Right lobe of liver (tissue), 6 donors: ENCODE data around the gene ACP1. TPM values are rescaled to one million over a fixed set of nuclear protein-coding genes. Genes with fewer than 3 reads are reported as not detected.

Source experiments
- ATAC-seq, 4 donors: fragments of 200-7000 bp; cut with Tn5 transposase; one replicate each; pipeline ENCODE4 v1.9.1; 2020; ENCODE audit warnings: mild to moderate bottlenecking in 4 of 4, moderate library complexity in 4 of 4
- DNase-seq, 3 donors: peaks; one replicate each; pipeline ENCODE4 v3.0.0-alpha.2; 2020
- H3K27ac ChIP-seq, 3 donors: fragments of 200-600 bp; one replicate each; pipeline ENCODE4 v1.8.0; 2022
- H3K27me3 ChIP-seq, 2 donors: fragments of 200-600 bp; one replicate each; pipeline ENCODE4 v1.8.0; 2022
- H3K36me3 ChIP-seq, 4 donors: fragments of 200-600 bp; sonication (generic) in 1 of 4; one replicate each; pipeline versions ENCODE4 v1.5.1 to v1.8.0; 2017 to 2022; ENCODE audit warnings: control low read depth in 1 of 4
- H3K4me1 ChIP-seq, 4 donors: fragments of 200-600 bp; sonication (generic) in 1 of 4; one replicate each; pipeline versions ENCODE4 v1.5.1 to v1.8.0; 2017 to 2022; ENCODE audit warnings: control low read depth in 1 of 4
- H3K4me3 ChIP-seq, 3 donors: fragments of 200-600 bp; one replicate each; pipeline ENCODE4 v1.8.0; 2022
- H3K9me3 ChIP-seq, 4 donors: fragments of 200-600 bp; sonication (generic) in 1 of 4; one replicate each; pipeline versions ENCODE4 v1.5.1 to v1.8.0; 2017 to 2022; ENCODE audit warnings: control low read depth in 1 of 4
- POLR2A ChIP-seq: fragments of 450-650 bp; IDR thresholded peaks from one replicate; pipeline ENCODE4 v1.6.1; 2017; ENCODE audit warnings: antibody characterized with exemption, mild to moderate bottlenecking
- WGBS: methylation state at CpG from one replicate; pipeline ENCODE4 v1.1.6; 2018; ENCODE audit warnings: low coverage, low lambda C conversion rate; ENCODE audit not compliant: insufficient coverage; ENCODE audit errors: missing lambda C conversion rate; 5-methylcytosine and 5-hydroxymethylcytosine counted together
- intact Hi-C, 2 donors: fragments of 100-400 bp; cut with DNase I; formaldehyde crosslinking; loops; one replicate each; pipeline versions ENCODE4 v1.11.2 to v1.14.1; 2022
- total RNA-seq, 6 experiments: library from RNA; depleted of rRNA in 2 of 6; stranded (reverse); fragments of >200 nt in 2 of 6; fragmentation: NEBNext Ultra II Directional in 3 of 6; extraction: Animal tissue kit (Norgen Biotek cat#: 25700) in 3 of 6; gene quantifications; one replicate each; pipeline versions ENCODE4 v1.1.0 to v1.2.4, GENCODE V29; 2016 to 2023
- TF ChIP-seq, protein P1 (sequence below), 4 donors: fragments of 200-600 bp in 3 of 4; fragments of 450-650 bp in 1 of 4; IDR thresholded peaks; one replicate each; pipeline versions ENCODE4 v1.5.1 to v1.8.0; 2016 to 2022; ENCODE audit warnings: antibody characterized with exemption in 4 of 4, mild to moderate bottlenecking in 2 of 4
- donor health status: DM: no; HTN: yes; CAD: no.
- donor health status: DM: no; HTN: no; CAD: no.
- donor health status: DM: no; HTN: no; CAD: no.
- donor health status: DM: no; HTN: yes; CAD: no.
- donor health status: DM: no; HTN: yes; CAD: no.

The ACP1 gene
- total RNA-seq, 6 experiments from 2014 or later: 52.1 to 72.1 (median 60.3) TPM

GRCh38 chr2:249538-250042, 15.2 kb upstream of the ACP1 start:
- Histone ChIP-seq H3K36me3 (peaks cover 0 to 20% (median 0%) of the 10 kb centered on the region in 4 donors), H3K4me3 (no peak overlapping the region), H3K27ac (no peak overlapping the region), H3K27me3 (no peaks in the 10 kb centered on the region), H3K4me1 (no peaks in the 10 kb centered on the region), H3K9me3 (no peaks in the 10 kb centered on the region)
- intact Hi-C loops: no loop called here
- no peak for TF ChIP-seq POLR2A
- TF ChIP-seq, protein P1, sequence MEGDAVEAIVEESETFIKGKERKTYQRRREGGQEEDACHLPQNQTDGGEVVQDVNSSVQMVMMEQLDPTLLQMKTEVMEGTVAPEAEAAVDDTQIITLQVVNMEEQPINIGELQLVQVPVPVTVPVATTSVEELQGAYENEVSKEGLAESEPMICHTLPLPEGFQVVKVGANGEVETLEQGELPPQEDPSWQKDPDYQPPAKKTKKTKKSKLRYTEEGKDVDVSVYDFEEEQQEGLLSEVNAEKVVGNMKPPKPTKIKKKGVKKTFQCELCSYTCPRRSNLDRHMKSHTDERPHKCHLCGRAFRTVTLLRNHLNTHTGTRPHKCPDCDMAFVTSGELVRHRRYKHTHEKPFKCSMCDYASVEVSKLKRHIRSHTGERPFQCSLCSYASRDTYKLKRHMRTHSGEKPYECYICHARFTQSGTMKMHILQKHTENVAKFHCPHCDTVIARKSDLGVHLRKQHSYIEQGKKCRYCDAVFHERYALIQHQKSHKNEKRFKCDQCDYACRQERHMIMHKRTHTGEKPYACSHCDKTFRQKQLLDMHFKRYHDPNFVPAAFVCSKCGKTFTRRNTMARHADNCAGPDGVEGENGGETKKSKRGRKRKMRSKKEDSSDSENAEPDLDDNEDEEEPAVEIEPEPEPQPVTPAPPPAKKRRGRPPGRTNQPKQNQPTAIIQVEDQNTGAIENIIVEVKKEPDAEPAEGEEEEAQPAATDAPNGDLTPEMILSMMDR (IDR thresholded peaks at IDR 0.05): no peak
- DNase-seq: no peak
- no peak for ATAC-seq
- WGBS: 79% methylated on average over 11 of the region's 15 CpGs

GRCh38 chr2:252001-252602, 12.6 kb upstream of the ACP1 start:
- no peak overlapping the region for H3K4me3 ChIP-seq
- ATAC-seq: no peak
- TF ChIP-seq POLR2A: no peak
- TF ChIP-seq, protein P1 (IDR thresholded peaks at IDR 0.05): no peak
- no peak for DNase-seq
- peaks cover 0 to 5% (median 0%) of the 10 kb centered on the region in 4 donors for H3K4me1 ChIP-seq
- intact Hi-C loops: no loop called here
- H3K9me3 ChIP-seq: no peaks in the 10 kb centered on the region
- H3K36me3 ChIP-seq: peaks cover 0 to 13% (median 0%) of the 10 kb centered on the region in 4 donors
- WGBS: 90% methylated on average over 6 of the region's 6 CpGs
- no peak overlapping the region for H3K27ac ChIP-seq
- no peaks in the 10 kb centered on the region for H3K27me3 ChIP-seq

- intact Hi-C loops: no loop called here
These were observed 11.5 kb upstream of the ACP1 start for GRCh38 chr2:253202-253638.

GRCh38 chr2:254241-254640, 10.5 kb upstream of the ACP1 start:
- Histone ChIP-seq H3K27ac (no peak overlapping the region), H3K4me1 (peaks cover 0 to 5% (median 0%) of the 10 kb centered on the region in 4 donors), H3K27me3 (no peaks in the 10 kb centered on the region), H3K9me3 (no peaks in the 10 kb centered on the region), H3K36me3 (peaks cover 0 to 4% (median 0%) of the 10 kb centered on the region in 4 donors), H3K4me3 (no peak overlapping the region)
- ATAC-seq (no peak), DNase-seq (no peak)
- TF ChIP-seq, protein P1 (IDR thresholded peaks at IDR 0.05): no peak
- TF ChIP-seq POLR2A: no peak
- intact Hi-C loops: no loop called here
- WGBS: 89% methylated on average over 7 of the region's 7 CpGs

More at GRCh38 chr2:253202-253638, 11.5 kb upstream of the ACP1 start:
- ATAC-seq: no peak
- peaks cover 0 to 13% (median 0%) of the 10 kb centered on the region in 4 donors for H3K36me3 ChIP-seq
- 74% methylated on average over 5 of the region's 8 CpGs for WGBS
- H3K9me3 ChIP-seq: no peaks in the 10 kb centered on the region
- no peak for DNase-seq
- no peak for TF ChIP-seq POLR2A
- TF ChIP-seq, protein P1 (IDR thresholded peaks at IDR 0.05): no peak
- peaks cover 0 to 5% (median 0%) of the 10 kb centered on the region in 4 donors for H3K4me1 ChIP-seq
- no peak overlapping the region for H3K4me3 ChIP-seq
- no peak overlapping the region for H3K27ac ChIP-seq
- H3K27me3 ChIP-seq: no peaks in the 10 kb centered on the region
